ENCODE measurements around the gene NUTF2.

NUTF2 gene

DNA sequence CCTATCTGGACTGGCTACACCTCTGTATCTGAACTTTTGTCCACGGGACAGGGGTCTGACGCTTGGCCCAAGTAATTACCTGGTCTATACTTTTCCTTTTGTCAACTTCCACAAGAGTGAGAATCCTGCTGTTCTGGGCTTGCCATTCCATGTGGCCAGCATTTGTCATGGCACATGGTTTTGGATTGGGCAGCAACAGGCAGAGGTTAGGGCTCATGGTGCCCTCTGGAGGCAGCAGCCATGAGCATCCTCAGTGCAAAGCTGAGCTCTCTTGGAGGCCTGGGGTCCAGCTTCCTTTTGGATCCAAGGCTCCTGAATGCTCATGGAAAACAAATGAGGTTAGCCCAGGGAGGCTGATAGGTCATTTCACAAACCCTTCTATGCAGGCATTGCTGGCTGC, 18.6 kb downstream of the NUTF2 start:
- no peak for DNase-seq

DNA sequence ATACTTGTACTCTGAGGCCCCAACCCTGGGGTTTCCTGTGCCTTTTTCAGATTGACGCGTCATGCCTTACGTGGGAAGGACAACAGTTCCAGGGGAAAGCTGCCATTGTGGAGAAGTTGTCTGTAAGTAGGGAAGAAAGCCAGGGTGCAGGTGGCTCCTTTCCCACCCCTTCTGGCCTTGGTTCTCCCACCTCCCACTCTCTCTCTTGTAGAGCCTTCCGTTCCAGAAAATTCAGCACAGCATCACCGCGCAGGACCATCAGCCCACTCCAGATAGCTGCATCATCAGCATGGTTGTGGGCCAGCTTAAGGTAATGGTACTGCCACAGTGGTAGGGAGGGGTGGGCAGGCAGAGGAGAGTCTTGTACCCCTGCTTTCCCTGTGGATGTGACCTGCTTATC, 21.6 kb downstream of the NUTF2 start:
- DNase-seq: no peak

DNA sequence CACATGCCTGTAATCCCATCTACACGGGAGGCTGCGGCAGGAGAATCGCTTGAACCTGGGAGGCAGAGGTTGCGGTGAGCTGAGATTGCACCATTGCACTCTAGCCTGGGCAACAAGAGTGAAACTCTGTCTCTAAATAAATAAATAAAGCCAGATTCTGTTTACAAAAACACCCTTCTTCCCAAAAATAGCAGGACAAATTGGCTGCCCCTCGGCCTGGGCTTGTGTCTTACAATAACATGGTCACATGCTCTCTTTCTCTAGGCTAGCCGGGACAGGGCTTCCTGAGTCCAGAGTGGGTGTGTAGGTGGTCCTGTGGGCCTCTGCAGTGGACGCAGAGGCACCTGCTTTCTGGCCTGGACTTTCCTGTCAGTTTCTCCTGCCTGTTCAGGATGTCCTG, 22.9 kb downstream of the NUTF2 start:
- DNase-seq: no peak

DNA sequence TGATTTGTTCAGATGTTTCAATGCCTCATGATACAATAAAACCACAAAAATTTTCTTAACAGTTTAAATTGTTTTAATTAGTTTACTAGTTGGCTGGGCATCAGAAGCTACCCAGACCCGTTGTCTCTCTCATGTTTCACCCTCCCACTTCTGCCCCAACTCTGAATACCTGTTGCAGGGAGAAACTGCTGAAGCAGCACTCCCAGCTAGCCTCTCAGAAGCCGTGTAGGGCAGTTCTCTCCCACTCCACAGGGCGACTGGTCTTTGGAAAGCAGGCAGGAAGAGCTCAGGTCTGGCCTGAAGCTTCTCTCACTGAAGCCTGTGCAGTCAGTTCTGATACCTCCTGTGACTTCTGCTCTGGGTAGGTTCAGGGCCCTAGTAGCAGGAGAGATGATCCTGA, 24.5 kb downstream of the NUTF2 start:
- DNase-seq: no peak

DNA sequence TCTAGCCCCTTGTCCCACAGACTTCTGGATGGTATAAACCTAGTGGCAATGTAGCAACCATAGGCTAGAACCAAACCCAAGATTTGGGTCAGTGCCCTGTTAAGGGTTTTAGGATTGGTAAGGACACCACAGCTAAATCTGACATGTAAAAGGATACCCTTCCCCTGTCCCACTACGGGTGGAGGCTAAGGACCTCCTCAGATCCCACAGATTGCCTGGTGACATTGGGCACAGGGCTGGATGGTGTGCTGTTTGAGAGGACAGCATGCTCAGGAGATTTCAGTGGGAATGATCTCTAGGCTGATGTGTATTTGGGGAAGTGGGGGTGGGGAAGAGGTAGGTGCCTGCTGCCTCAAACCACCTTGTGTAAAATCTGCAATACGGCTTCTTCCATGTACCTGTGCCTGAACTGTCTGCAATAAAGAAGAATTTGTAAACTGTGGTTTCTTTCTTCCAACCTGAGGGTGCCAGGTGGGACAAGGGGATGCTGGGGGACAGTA, 25.4 kb downstream of the NUTF2 start:
- no peak for DNase-seq

DNA sequence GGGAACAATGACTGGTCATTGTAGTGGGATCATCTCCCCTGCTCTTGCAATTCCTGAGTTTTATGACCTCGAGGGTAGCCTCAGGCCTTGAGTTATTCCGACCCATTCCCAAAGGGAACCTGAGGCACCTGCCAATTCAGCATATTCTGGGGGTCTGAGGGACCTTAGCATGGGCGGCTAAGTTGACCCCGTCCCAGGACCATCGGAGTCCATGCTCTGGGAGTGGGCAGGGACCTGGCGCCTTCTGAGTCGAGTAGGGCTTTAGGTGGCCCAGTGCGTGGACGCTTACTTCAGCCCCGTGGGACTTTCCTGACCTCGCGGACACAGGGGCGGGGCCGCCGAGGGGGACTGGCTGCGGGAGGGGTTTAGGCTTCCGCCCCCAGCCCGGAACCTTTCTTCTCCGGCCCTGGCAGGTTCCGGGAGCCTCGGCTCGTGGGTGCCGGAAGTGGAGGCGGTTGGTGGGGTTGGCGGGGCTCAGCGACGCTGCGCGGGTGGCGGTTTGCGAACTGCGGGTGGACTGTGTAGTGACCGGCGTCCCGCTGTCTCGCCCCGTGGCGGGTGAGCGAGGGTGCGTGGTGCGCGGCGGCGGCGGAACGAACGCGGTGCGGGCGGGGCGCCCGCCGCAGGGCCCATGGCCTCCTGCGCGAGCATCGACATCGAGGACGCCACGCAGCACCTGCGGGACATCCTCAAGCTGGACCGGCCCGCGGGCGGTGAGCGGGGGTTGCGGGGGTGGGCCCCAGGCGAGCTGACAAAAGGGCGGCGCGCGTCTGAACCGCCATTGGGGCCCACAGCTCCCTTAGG, 26.1 kb downstream of the NUTF2 start, which contains the start of gene EDC4:
Gene EDC4, plus strand, starts transcription at position 422 of the 804 bp plus-strand sequence. Its CDS starts 210 bp downstream, at position 632.
- DNase-seq: peak; percentile 88

DNA sequence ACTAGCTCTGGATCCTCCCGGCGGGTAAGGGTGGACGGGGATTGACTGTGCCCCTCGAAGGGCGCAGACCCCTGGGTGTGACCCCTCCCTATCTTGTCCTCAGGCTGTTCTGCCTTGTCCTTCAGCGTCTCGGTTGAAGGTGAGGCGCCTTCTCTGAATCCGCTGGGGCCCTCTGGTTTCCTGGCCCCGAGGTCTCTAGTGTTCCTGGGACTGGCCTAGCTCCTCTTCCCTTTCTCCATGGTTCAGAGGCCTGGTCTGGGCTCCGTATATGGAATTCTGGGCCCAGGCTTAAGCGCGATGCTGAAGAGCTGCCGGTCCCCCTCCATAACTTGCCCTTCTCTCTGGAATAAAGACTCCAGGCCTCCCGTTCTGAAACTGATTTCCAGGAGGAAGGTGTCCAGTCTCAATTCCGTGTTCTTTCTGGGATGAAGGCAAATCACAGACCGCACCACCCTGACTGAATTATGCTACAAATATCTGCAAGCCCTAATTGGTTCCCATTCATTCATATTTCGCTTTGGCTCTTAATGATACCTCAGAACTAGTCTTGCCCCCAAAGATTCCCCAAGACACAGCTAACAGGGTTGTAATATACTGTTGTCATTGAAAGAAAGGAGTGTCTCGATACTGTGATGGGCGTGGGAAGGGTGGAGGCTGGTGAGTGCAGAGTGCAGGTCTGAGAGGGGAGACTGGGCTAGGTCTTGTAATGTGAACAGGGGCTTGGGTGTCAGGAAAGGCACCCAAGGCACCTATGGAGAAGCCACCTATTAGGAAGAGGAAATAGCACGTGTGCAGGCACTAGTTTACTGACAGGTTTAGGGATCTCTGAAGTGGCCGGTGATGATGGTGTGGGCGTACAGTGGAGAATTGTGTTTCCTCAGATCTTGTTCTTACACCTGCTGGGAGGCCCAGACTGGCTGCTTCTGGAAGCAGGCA, 27.0 kb downstream of the NUTF2 start:
- DNase-seq: no peak

DNA sequence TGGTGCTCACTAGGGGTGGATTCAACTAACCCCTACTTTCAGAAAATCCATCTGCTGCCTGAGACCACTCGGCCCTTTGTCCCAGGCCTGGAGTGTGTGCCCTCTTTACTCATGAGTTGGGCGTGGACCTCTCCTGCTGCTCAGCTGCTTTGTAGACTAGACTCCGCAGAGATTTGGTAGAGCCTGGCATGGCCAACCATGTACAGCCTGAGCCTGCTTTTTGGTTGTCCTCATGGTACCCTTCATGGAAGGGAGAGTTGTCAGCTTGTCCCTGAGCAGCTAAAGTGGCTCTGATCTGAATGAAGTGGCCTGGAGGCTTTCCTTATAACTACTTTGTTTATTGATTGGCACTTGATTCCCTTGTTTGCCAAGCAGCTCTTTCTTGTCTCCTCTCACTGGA, 27.6 kb downstream of the NUTF2 start:
- DNase-seq: no peak

DNA sequence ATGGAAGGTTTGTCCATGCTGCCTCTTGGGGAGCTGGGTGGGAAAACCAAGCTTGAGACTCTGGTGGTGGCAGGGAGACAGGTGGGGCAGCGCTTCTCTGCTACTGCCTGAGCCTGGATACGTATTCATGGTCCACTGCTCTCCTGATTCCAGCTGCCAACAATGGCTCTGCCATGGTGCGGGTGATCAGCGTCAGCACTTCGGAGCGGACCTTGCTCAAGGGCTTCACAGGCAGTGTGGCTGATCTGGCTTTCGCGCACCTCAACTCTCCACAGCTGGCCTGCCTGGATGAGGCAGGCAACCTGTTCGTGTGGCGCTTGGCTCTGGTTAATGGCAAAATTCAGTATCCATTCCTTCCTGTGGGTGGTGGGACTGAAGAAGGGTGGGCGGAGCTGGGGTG, 30.3 kb downstream of the NUTF2 start:
- DNase-seq: no peak

DNA sequence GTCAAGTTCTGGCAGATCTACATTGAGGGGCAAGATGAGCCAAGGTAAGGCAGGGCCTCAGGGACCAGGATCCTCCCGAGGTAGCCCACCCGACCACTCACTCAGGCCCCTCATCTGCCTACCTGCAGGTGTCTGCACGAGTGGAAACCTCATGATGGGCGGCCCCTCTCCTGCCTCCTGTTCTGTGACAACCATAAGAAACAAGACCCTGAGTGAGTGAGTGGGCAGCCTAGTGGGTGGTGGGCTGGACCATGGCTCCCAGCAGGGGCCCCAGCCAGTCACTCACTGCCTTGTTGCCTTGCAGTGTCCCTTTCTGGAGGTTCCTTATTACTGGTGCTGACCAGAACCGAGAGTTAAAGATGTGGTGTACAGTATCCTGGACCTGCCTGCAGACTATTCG, 31.5 kb downstream of the NUTF2 start:
- DNase-seq: no peak

DNA sequence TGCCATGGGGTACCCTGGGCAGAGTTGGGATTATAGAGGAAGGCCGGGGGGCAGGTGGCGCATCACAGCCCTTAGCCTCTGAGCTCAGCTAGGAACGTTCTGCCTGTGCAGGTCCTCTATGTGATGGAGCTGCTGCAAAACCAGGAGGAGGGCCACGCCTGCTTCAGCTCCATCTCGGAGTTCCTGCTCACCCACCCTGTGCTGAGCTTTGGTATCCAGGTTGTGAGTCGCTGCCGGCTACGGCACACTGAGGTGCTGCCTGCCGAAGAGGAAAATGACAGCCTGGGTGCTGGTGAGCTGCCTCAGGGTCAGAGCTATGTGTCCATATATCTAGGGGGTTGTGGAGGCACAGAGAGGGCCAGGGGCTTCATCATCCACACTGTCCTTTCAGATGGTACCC, 32.1 kb downstream of the NUTF2 start:
- no peak for DNase-seq

DNA sequence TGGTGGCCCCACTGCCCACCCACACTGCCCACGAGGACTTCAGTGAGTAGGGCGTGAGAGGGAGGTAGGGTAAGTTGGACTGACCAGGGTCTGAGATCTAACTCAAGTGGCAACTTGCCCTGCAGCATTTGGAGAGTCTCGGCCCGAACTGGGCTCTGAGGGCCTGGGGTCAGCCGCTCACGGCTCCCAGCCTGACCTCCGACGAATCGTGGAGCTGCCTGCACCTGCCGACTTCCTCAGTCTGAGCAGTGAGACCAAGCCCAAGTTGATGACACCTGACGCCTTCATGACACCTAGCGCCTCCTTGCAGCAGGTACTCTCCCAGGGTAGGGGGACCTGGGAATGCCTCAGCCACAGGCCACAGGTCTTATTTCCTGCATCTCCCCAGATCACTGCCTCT, 32.7 kb downstream of the NUTF2 start:
- no peak for DNase-seq

DNA sequence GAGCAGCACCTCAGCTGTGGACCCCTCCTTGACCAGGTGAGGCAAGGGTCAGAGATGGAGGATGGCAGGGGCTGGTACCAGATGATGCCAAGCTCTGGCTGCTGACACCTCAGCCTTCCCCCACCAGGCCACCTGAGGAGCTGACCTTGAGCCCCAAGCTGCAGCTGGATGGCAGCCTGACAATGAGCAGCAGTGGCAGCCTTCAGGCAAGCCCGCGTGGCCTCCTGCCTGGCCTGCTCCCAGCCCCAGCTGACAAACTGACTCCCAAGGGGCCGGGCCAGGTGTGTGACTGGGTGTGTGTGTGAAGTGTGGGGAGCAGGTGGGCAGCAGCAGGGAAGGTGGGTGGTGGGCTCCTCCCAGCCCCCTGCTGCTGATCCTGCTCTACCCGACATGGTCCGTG, 33.2 kb downstream of the NUTF2 start:
- no peak for DNase-seq

DNA sequence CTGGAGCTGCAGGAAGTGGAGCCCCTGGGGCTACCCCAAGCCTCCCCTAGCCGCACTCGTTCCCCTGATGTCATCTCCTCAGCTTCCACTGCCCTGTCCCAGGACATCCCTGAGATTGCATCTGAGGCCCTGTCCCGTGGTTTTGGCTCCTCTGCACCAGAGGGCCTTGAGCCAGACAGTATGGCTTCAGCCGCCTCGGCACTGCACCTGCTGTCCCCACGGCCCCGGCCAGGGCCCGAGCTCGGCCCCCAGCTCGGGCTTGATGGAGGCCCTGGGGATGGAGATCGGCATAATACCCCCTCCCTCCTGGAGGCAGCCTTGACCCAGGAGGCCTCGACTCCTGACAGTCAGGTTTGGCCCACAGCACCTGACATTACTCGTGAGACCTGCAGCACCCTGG, 33.9 kb downstream of the NUTF2 start:
- no peak for DNase-seq

DNA sequence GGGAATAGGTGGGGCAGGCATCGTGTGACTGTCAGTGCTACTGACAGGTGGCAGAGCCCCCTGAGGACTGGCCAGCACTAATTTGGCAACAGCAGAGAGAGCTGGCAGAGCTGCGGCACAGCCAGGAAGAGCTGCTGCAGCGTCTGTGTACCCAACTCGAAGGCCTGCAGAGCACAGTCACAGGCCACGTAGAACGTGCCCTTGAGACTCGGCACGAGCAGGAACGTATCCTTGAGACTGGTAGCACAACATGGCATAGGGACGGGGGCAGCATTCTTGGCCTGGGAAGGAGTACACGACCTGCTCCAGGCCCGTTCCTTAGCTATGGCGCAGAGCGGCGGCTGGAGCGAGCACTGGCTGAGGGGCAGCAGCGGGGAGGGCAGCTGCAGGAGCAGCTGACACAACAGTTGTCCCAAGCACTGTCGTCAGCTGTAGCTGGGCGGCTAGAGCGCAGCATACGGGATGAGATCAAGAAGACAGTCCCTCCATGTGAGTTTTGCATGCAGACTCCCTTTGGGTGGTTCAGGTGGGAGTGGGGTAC, 35.0 kb downstream of the NUTF2 start:
- DNase-seq: peak; percentile 61

DNA sequence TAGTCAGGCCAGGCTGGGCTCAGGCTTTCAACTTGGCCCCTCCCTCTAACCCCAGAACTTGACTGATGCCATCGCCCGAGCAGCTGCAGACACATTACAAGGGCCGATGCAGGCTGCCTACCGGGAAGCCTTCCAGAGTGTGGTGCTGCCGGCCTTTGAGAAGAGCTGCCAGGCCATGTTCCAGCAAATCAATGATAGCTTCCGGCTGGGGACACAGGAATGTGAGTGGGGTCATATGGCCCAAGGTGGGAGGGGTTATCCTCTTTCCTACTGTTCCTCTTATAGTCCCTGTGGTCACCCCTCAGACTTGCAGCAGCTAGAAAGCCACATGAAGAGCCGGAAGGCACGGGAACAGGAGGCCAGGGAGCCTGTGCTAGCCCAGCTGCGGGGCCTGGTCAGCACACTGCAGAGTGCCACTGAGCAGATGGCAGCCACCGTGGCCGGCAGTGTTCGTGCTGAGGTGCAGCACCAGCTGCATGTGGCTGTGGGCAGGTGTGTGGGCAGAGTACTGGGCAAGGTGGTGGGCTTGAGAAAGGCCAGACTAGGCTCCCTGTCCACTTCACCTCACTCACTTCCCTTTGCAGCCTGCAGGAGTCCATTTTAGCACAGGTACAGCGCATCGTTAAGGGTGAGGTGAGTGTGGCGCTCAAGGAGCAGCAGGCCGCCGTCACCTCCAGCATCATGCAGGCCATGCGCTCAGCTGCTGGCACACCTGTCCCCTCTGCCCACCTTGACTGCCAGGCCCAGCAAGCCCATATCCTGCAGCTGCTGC, 35.8 kb downstream of the NUTF2 start:
- peak; percentile 71 for DNase-seq

DNA sequence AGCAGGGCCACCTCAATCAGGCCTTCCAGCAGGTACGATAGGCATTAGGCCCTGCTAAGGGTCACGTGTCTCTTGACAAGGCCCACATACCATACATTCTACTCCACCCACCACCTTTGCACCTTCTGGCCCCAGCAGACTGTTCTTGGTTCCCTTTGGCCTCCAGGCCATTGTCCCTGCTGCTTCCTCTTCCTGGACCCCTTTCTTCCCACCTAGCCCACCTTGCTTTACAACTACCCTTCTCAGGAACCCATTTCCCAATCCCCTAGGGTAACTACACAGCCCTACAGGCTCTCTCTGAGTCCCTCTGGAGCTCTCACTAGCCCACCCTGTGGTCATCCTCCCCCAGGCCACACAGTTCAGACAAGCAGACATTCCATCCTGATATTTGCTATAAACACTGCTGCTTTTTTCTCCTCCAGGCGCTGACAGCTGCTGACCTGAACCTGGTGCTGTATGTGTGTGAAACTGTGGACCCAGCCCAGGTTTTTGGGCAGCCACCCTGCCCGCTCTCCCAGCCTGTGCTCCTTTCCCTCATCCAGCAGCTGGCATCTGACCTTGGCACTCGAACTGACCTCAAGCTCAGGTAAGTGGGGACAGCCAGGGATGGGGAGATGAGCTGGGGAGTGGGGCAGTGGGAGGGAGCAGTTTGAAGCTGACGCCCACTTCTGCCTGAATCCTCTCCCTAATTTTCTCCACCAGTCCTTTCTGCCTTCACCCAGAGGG, 36.6 kb downstream of the NUTF2 start:
- no peak for DNase-seq

DNA sequence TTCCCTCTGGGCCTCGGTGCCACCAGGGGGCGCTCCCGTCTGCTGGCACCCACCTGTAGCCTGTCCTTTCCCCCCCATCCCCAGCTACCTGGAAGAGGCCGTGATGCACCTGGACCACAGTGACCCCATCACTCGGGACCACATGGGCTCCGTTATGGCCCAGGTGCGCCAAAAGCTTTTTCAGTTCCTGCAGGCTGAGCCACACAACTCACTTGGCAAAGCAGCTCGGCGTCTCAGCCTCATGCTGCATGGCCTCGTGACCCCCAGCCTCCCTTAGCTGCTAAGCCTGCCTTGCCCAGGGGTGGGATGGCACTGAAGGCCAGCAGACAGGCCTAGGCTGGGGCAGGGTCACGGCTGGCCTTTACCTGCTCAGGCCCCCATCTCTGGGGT, 37.1 kb downstream of the NUTF2 start:
- peak; percentile 71 for DNase-seq

DNA sequence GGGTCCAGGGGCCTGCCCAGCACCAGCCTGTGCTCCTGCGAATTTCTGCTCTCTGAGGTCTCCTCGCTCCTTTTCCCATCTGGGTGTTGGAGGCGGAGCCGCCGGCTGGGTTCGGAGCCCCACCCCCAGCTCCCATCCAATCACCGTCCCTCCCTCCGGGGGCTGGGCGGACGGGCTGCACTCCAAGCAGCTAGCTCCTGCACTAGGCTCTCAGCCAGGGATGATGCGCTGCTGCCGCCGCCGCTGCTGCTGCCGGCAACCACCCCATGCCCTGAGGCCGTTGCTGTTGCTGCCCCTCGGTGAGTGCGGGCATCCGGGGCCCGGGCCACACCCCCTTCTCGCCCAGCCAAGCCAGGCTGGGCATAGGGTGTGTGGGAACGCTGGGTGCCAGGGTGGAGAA, 38.0 kb downstream of the NUTF2 start, which contains the start of gene NRN1L:
Gene NRN1L, plus strand, starts transcription at position 202 of the 400 bp plus-strand sequence. Its CDS starts 19 bp downstream, at position 221.
- DNase-seq: peak; percentile 92

DNA sequence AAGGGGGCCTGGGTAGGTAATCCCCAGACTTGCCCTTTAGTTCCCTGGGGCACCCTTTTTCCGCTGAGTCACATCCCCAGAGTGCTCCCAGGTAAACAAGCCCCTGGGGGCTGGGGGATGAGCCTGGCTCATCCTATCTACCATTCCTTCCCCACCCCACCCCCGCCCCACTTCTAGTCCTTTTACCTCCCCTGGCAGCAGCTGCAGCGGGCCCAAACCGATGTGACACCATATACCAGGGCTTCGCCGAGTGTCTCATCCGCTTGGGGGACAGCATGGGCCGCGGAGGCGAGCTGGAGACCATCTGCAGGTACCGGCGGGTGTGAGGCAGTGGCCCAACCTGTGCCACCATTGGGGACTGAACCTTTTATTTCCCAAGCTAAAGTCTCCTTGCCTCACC, 38.8 kb downstream of the NUTF2 start:
- no peak for DNase-seq

DNA sequence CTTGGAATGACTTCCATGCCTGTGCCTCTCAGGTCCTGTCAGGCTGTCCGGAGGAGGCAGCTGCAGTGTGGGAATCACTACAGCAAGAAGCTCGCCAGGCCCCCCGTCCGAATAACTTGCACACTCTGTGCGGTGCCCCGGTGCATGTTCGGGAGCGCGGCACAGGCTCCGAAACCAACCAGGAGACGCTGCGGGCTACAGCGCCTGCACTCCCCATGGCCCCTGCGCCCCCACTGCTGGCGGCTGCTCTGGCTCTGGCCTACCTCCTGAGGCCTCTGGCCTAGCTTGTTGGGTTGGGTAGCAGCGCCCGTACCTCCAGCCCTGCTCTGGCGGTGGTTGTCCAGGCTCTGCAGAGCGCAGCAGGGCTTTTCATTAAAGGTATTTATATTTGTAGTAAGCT, 39.2 kb downstream of the NUTF2 start:
- DNase-seq: no peak

DNA sequence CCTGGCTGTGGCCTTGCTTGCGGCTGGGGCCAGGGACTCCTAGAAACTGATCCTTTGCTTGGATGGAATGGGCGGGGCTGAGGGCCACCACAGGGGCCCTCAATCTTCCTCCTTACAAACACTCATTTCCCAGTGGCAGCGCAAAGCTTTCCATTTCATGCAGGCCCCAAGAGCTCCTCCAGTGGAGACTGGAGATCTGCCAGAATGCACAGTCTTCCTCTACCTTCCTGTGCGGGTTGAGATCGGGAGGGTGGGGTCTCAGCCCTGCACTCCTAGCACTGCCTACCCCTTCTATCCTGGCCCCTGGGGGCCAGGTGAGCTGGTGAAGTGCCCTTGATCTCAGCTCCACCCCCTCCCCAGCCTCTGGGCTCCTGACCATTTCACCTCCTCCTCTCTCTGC, 39.7 kb downstream of the NUTF2 start:
- DNase-seq: no peak
